ENCODE measurements around the gene BTD.
A peak's percentile ranks its signal among the peaks of the same experiment; 100 is the strongest.
"Not testable (repeated sequence)": the region's sequence is repeated elsewhere in the genome, so short reads cannot be mapped to it uniquely, and the experiment has no call there.

BTD gene

GRCh38 chr3:15606434-15606891, 4.9 kb downstream of the BTD start:
- Histone ChIP-seq H3K27ac (ENCODE audit: low read depth, low read length) (no peak overlapping the region), H3K4me1 (ENCODE audit: insufficient read depth, low read length) (peaks cover 28% of the 10 kb centered on the region)

GRCh38 chr3:15610082-15610759, 8.7 kb downstream of the BTD start:
- Histone ChIP-seq H3K4me1 (ENCODE audit: insufficient read depth, low read length) (peaks cover 47% of the 10 kb centered on the region), H3K36me3 (ENCODE audit: insufficient read depth, low read length) (no peaks in the 10 kb centered on the region), H3K27ac (ENCODE audit: low read depth, low read length) (no peak overlapping the region), H3K27me3 (ENCODE audit: control insufficient read depth in 1 of 2, insufficient read depth in 2 of 2, low read length in 2 of 2) (no peaks in the 10 kb centered on the region), H3K9me3 (ENCODE audit: low read length) (no peaks in the 10 kb centered on the region), H3K4me3 (ENCODE audit: low read depth in 1 of 2, low read length in 2 of 2) (no peak overlapping the region), H3K9ac (ENCODE audit: low read length) (no peak overlapping the region)

More at GRCh38 chr3:15606434-15606891, 4.9 kb downstream of the BTD start:
- Histone ChIP-seq H3K4me3 (ENCODE audit: low read depth in 1 of 2, low read length in 2 of 2) (no peak overlapping the region), H3K36me3 (ENCODE audit: insufficient read depth, low read length) (no peaks in the 10 kb centered on the region), H3K27me3 (ENCODE audit: control insufficient read depth in 1 of 2, insufficient read depth in 2 of 2, low read length in 2 of 2) (no peaks in the 10 kb centered on the region), H3K9me3 (ENCODE audit: low read length) (no peaks in the 10 kb centered on the region), H3K9ac (ENCODE audit: low read length) (no peak overlapping the region)

GRCh38 chr3:15611018-15611417, 9.5 kb downstream of the BTD start:
- Histone ChIP-seq H3K9ac (ENCODE audit: low read length) (no peak overlapping the region), H3K36me3 (ENCODE audit: insufficient read depth, low read length) (no peaks in the 10 kb centered on the region), H3K4me3 (ENCODE audit: low read depth in 1 of 2, low read length in 2 of 2) (no peak overlapping the region), H3K9me3 (ENCODE audit: low read length) (no peaks in the 10 kb centered on the region), H3K4me1 (ENCODE audit: insufficient read depth, low read length) (peaks cover 47% of the 10 kb centered on the region), H3K27me3 (ENCODE audit: control insufficient read depth in 1 of 2, insufficient read depth in 2 of 2, low read length in 2 of 2) (no peaks in the 10 kb centered on the region), H3K27ac (ENCODE audit: low read depth, low read length) (no peak overlapping the region)

GRCh38 chr3:15612001-15612400, 10.5 kb downstream of the BTD start:
- no peaks in the 10 kb centered on the region for H3K9me3 ChIP-seq (ENCODE audit: low read length)
- no peak overlapping the region for H3K9ac ChIP-seq (ENCODE audit: low read length)
- no peak overlapping the region for H3K27ac ChIP-seq (ENCODE audit: low read depth, low read length)
- H3K4me1 ChIP-seq (ENCODE audit: insufficient read depth, low read length): peaks cover 47% of the 10 kb centered on the region
- H3K27me3 ChIP-seq (ENCODE audit: control insufficient read depth in 1 of 2, insufficient read depth in 2 of 2, low read length in 2 of 2): no peaks in the 10 kb centered on the region
- H3K4me3 ChIP-seq (ENCODE audit: low read depth in 1 of 2, low read length in 2 of 2): no peak overlapping the region
- no peaks in the 10 kb centered on the region for H3K36me3 ChIP-seq (ENCODE audit: insufficient read depth, low read length)

- no peaks in the 10 kb centered on the region for H3K36me3 ChIP-seq (ENCODE audit: insufficient read depth, low read length)
- H3K4me3 ChIP-seq (ENCODE audit: low read depth in 1 of 2, low read length in 2 of 2): no peak overlapping the region
- no peaks in the 10 kb centered on the region for H3K9me3 ChIP-seq (ENCODE audit: low read length)
- H3K27ac ChIP-seq (ENCODE audit: low read depth, low read length): no peak overlapping the region
- H3K27me3 ChIP-seq (ENCODE audit: control insufficient read depth in 1 of 2, insufficient read depth in 2 of 2, low read length in 2 of 2): no peaks in the 10 kb centered on the region
- no peak overlapping the region for H3K9ac ChIP-seq (ENCODE audit: low read length)
- peaks cover 35% of the 10 kb centered on the region for H3K4me1 ChIP-seq (ENCODE audit: insufficient read depth, low read length)
Measured at GRCh38 chr3:15614958-15615357, 13.4 kb downstream of the BTD start.

- no peak overlapping the region for H3K9ac ChIP-seq (ENCODE audit: low read length)
- H3K27me3 ChIP-seq (ENCODE audit: control insufficient read depth in 1 of 2, insufficient read depth in 2 of 2, low read length in 2 of 2): no peaks in the 10 kb centered on the region
- H3K4me3 ChIP-seq (ENCODE audit: low read depth in 1 of 2, low read length in 2 of 2): no peak overlapping the region
- H3K27ac ChIP-seq (ENCODE audit: low read depth, low read length): no peak overlapping the region
- H3K36me3 ChIP-seq (ENCODE audit: insufficient read depth, low read length): peaks cover 3% of the 10 kb centered on the region
- peaks cover 24% of the 10 kb centered on the region for H3K4me1 ChIP-seq (ENCODE audit: insufficient read depth, low read length)
- no peaks in the 10 kb centered on the region for H3K9me3 ChIP-seq (ENCODE audit: low read length)
Measured at GRCh38 chr3:15616053-15616452, 14.5 kb downstream of the BTD start.

GRCh38 chr3:15619659-15620464, 18.3 kb downstream of the BTD start:
- not testable (repeated sequence) for H3K27me3 ChIP-seq (ENCODE audit: control insufficient read depth in 1 of 2, insufficient read depth in 2 of 2, low read length in 2 of 2); H3K27ac ChIP-seq (ENCODE audit: low read depth, low read length); H3K9ac ChIP-seq (ENCODE audit: low read length); H3K4me1 ChIP-seq (ENCODE audit: insufficient read depth, low read length); H3K4me3 ChIP-seq (ENCODE audit: low read depth in 1 of 2, low read length in 2 of 2); H3K9me3 ChIP-seq (ENCODE audit: low read length); H3K36me3 ChIP-seq (ENCODE audit: insufficient read depth, low read length)

GRCh38 chr3:15623535-15624440, 22.2 kb downstream of the BTD start:
- Histone ChIP-seq H3K9ac (ENCODE audit: low read length) (no peak overlapping the region), H3K4me1 (ENCODE audit: insufficient read depth, low read length) (no peaks in the 10 kb centered on the region), H3K36me3 (ENCODE audit: insufficient read depth, low read length) (peaks cover 3% of the 10 kb centered on the region), H3K4me3 (ENCODE audit: low read depth in 1 of 2, low read length in 2 of 2) (no peak overlapping the region), H3K27me3 (ENCODE audit: control insufficient read depth in 1 of 2, insufficient read depth in 2 of 2, low read length in 2 of 2) (no peaks in the 10 kb centered on the region), H3K9me3 (ENCODE audit: low read length) (no peaks in the 10 kb centered on the region), H3K27ac (ENCODE audit: low read depth, low read length) (no peak overlapping the region)

GRCh38 chr3:15628967-15629366, 27.4 kb downstream of the BTD start:
- Histone ChIP-seq H3K9me3 (ENCODE audit: low read length) (no peaks in the 10 kb centered on the region), H3K27me3 (ENCODE audit: control insufficient read depth in 1 of 2, insufficient read depth in 2 of 2, low read length in 2 of 2) (no peaks in the 10 kb centered on the region), H3K36me3 (ENCODE audit: insufficient read depth, low read length) (no peaks in the 10 kb centered on the region), H3K27ac (ENCODE audit: low read depth, low read length) (no peak overlapping the region), H3K9ac (ENCODE audit: low read length) (no peak overlapping the region), H3K4me1 (ENCODE audit: insufficient read depth, low read length) (peaks cover 39% of the 10 kb centered on the region), H3K4me3 (ENCODE audit: low read depth in 1 of 2, low read length in 2 of 2) (no peak overlapping the region)

GRCh38 chr3:15629860-15630597, 28.5 kb downstream of the BTD start:
- H3K27ac ChIP-seq (ENCODE audit: low read depth, low read length): peak overlapping the region; percentile 29
- no peaks in the 10 kb centered on the region for H3K9me3 ChIP-seq (ENCODE audit: low read length)
- H3K27me3 ChIP-seq (ENCODE audit: control insufficient read depth in 1 of 2, insufficient read depth in 2 of 2, low read length in 2 of 2): no peaks in the 10 kb centered on the region
- H3K4me1 ChIP-seq (ENCODE audit: insufficient read depth, low read length): peaks cover 49% of the 10 kb centered on the region
- H3K36me3 ChIP-seq (ENCODE audit: insufficient read depth, low read length): no peaks in the 10 kb centered on the region
- peak overlapping the region; percentile 10 to 36 for H3K4me3 ChIP-seq (ENCODE audit: low read depth in 1 of 2, low read length in 2 of 2)
- H3K9ac ChIP-seq (ENCODE audit: low read length): peak overlapping the region; percentile 13
